Measurements from ENCODE around the gene IL4R.
"Not testable (repeated sequence)": the region's sequence is repeated elsewhere in the genome, so short reads cannot be mapped to it uniquely, and the experiment has no call there.

The IL4R gene

GRCh38 chr16:27385398-27385797 lies 71.6 kb downstream of the IL4R start:
- DNase-seq, result no peak

- no peak for DNase-seq
These were observed 72.9 kb downstream of the IL4R start for GRCh38 chr16:27386674-27387073.

GRCh38 chr16:27387724-27388123 lies 74.0 kb downstream of the IL4R start:
- DNase-seq, result no peak

- DNase-seq, result no peak
These were observed 75.6 kb downstream of the IL4R start for GRCh38 chr16:27389272-27389961.

GRCh38 chr16:27390151-27390550 lies 76.4 kb downstream of the IL4R start:
- DNase-seq, result no peak

- DNase-seq, result no peak
These were observed 78.9 kb downstream of the IL4R start for GRCh38 chr16:27392671-27393070.

GRCh38 chr16:27394516-27394915 lies 80.7 kb downstream of the IL4R start:
- DNase-seq, result no peak

- not testable (repeated sequence) for DNase-seq
These were observed 84.6 kb downstream of the IL4R start for GRCh38 chr16:27398341-27398893.

GRCh38 chr16:27398894-27399853 lies 85.4 kb downstream of the IL4R start:
- no peak for DNase-seq

GRCh38 chr16:27399969-27400368 lies 86.2 kb downstream of the IL4R start:
- no peak for DNase-seq

- DNase-seq, result no peak
These were observed 87.2 kb downstream of the IL4R start for GRCh38 chr16:27400751-27401620.

GRCh38 chr16:27401768-27402568 lies 88.2 kb downstream of the IL4R start, which contains the start of gene IL21R:
Gene IL21R (plus strand): TSS chr16:27402174. CDS start chr16:27430072, 27,898 bp downstream.
- DNase-seq, result no peak

GRCh38 chr16:27402569-27402963 lies 88.8 kb downstream of the IL4R start:
- DNase-seq, result no peak

- DNase-seq, result no peak
These were observed 89.3 kb downstream of the IL4R start for GRCh38 chr16:27402964-27403600.

- DNase-seq, result no peak
These were observed 89.8 kb downstream of the IL4R start for GRCh38 chr16:27403601-27403992.

- no peak for DNase-seq
These were observed 90.5 kb downstream of the IL4R start for GRCh38 chr16:27404163-27404823.

GRCh38 chr16:27405546-27406451 lies 92.0 kb downstream of the IL4R start:
- DNase-seq, result no peak

GRCh38 chr16:27406511-27407128 lies 92.8 kb downstream of the IL4R start:
- DNase-seq, result no peak

- DNase-seq, result no peak
These were observed 93.4 kb downstream of the IL4R start for GRCh38 chr16:27407133-27407532.

Measured in COR-L47 (cell line).